DMS114 treated with DMSO at 0.1 percent for 48 hours (cell line): ENCODE measurements around the gene IRAK3.
"Not testable (repeated sequence)": the region's sequence is repeated elsewhere in the genome, so short reads cannot be mapped to it uniquely, and the experiment has no call there.

ENCODE experiments used
- DNase-seq: peaks from one replicate; lab custom pipeline; 2025; ENCODE audit not compliant: unreplicated experiment; lab: John Stamatoyannopoulos, UW

IRAK3 gene

DNA sequence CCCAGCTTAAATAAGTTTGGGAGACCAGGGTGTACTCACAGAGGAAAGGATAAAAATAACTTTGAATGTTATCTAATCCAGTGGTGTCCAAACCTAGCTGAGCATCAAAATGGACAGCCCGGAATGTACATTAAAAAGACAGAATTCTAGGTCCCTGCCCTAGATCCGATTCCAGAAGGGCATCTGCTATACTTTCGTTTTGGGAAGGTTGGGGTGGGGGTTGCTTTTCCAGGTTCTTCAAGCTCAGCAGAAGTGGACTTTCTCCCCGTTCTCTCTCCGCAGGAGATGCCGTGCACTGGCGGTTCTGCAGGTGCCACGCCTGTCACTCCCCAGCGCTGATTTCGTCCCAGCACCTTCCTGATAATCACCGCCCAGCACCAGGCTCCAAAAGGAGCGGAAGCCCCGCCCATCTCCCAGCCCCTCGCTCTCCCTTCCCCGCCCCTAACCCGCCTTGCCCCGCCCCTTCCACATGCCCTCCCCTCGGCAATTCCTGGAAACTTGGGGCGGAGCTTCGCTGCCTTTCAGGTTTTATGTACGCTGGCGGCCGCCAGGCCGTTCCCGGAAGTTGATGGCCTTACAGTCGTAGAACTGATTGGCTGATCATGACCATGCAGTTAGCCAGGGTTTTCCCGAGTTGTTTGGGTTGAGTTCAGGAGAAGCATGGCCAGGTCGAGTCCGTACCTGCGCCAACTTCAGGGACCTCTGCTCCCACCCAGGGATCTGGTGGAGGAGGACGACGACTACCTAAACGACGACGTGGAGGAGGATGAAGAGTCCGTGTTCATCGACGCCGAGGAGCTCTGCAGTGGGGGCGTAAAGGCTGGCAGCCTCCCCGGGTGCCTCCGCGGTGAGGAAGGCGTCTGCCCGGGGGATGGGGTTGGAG is 113.2 kb downstream of the IRAK3 start, which contains the start of gene HELB:
Gene HELB, plus strand, starts transcription at position 550 of the 883 bp plus-strand sequence. Its CDS starts 111 bp downstream, at position 661.
- DNase-seq = peak; percentile 95

DNA sequence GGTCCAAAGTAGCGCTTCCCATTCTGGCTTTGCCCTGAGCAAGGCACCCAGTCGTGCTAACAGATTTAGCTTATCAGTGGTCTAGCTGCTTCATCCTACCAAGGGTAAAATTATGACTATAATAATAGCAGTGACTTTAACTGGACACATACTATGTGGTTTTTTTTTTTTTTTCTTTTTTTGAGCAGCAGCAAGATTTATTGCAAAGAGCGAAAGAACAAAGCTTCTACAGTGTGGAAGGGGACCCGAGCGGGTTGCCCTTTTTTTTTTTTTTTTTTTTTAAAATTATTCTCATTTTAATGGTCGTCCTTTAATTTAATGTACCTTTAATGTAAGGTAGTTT is 113.8 kb downstream of the IRAK3 start:
- no peak for DNase-seq

DNA sequence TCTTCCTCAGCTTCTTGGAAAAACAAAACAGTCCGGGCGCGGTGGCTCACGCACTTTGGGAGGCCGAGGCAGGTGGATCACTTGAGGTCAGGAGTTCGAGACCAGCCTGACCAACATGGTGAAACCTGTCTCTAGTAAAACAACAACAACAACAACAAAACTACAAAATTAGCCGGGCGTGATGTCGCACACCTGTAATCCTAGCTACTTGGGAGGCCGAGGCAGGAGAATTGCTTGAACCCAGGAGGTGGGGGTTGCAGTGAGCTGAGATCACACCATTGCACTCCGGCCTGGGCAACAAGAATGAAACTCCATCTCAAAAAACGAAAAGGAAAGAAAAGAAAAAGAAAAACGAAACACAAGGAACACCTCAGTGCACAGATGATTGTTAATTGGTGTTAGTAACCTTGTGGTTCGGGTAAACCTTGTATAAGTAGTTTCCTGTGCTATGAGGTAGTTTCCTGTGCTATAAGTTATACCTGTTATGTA is 114.3 kb downstream of the IRAK3 start:
- DNase-seq = not testable (repeated sequence)
